PC-3 (cell line): ENCODE measurements around the gene CHRNB4.

Experiments used
- CTCF ChIP-seq: fragments of 300-600 bp; sonication (generic); conservative IDR thresholded peaks from 2 replicates; pipeline ENCODE4 v1.5.1; 2017; ENCODE audit warnings: antibody characterized with exemption, low read depth, mild to moderate bottlenecking, low read length
- EZH2phosphoT487 ChIP-seq: fragments of 300-600 bp; sonication (generic); IDR thresholded peaks from 2 replicates; pipeline ENCODE4 v1.6.1; 2018; ENCODE audit warnings: mild to moderate bottlenecking, antibody characterized with exemption, low read length, borderline replicate concordance

- no peak for TF ChIP-seq CTCF
- TF ChIP-seq EZH2phosphoT487, result no peak
Observed at GRCh38 chr15:78672285-78673014, 31.4 kb upstream of the CHRNB4 start.
